ENCODE data around the gene NAV3.

DNA sequence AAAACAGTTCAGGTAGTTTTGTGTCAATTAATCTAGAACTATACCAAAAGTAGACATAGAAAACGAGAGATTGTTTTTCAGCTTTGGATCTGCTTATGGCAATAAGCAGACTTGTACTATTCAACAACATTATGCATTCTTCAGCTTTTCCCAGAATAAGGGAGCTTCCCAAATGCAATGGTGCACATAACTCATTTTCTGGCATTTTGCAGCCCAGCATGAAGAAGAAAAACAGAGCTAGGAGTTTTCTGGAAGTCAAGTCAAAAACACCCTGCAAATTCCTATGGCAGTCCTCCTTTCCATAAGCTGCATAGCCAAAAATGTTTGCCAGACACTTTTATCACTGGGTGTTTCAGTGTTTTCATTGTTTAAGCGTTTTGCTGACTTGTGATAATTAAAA is 314.7 kb downstream of the NAV3 start:
- TF ChIP-seq, protein P1, sequence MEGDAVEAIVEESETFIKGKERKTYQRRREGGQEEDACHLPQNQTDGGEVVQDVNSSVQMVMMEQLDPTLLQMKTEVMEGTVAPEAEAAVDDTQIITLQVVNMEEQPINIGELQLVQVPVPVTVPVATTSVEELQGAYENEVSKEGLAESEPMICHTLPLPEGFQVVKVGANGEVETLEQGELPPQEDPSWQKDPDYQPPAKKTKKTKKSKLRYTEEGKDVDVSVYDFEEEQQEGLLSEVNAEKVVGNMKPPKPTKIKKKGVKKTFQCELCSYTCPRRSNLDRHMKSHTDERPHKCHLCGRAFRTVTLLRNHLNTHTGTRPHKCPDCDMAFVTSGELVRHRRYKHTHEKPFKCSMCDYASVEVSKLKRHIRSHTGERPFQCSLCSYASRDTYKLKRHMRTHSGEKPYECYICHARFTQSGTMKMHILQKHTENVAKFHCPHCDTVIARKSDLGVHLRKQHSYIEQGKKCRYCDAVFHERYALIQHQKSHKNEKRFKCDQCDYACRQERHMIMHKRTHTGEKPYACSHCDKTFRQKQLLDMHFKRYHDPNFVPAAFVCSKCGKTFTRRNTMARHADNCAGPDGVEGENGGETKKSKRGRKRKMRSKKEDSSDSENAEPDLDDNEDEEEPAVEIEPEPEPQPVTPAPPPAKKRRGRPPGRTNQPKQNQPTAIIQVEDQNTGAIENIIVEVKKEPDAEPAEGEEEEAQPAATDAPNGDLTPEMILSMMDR (IDR thresholded peaks at IDR 0.05), result no peak
- TF ChIP-seq POLR2A (IDR thresholded peaks at IDR 0.05), result no peak
